GM23248 (cell line): Measurements from ENCODE around the gene DNASE1L1. TPM values are rescaled to one million over a fixed set of nuclear protein-coding genes. Genes with fewer than 3 reads are reported as not detected.

ENCODE experiments used
- DNase-seq: peaks from one replicate; pipeline ENCODE4 v3.0.0-alpha.2; 2015
- H2AFZ ChIP-seq: fragments of 200-600 bp; sonication (generic); 2 replicates; pipeline ENCODE4 v1.6.1; 2016; ENCODE audit warnings: antibody characterized with exemption
- H3F3A ChIP-seq: fragments of 200-600 bp; sonication (generic); 2 replicates; pipeline ENCODE4 v1.6.1; 2016; ENCODE audit warnings: mild to moderate bottlenecking, antibody characterized with exemption, mixed run types; ENCODE audit not compliant: insufficient read depth
- H3K27ac ChIP-seq: fragments of 200-600 bp; sonication (generic); 2 replicates; pipeline ENCODE4 v1.5.1; 2016; ENCODE audit warnings: mild to moderate bottlenecking
- H3K27me3 ChIP-seq: fragments of 200-600 bp; sonication (generic); replicated peaks from 2 replicates; pipeline ENCODE4 v1.6.1; 2016; ENCODE audit warnings: mild to moderate bottlenecking; ENCODE audit not compliant: insufficient read depth
- H3K36me3 ChIP-seq: fragments of 200-600 bp; sonication (generic); 2 replicates; pipeline ENCODE4 v1.6.1; 2016; ENCODE audit warnings: low read depth, mild to moderate bottlenecking
- H3K4me1 ChIP-seq: fragments of 200-600 bp; sonication (generic); 2 replicates; pipeline ENCODE4 v1.6.1; 2016; ENCODE audit warnings: mild to moderate bottlenecking; ENCODE audit not compliant: insufficient read depth
- H3K4me2 ChIP-seq: fragments of 200-600 bp; sonication (generic); one replicate; pipeline ENCODE4 v1.6.1; 2016; ENCODE audit warnings: mild to moderate bottlenecking; ENCODE audit not compliant: unreplicated experiment
- H3K4me3 ChIP-seq: fragments of 200-600 bp; sonication (generic); 2 replicates; pipeline ENCODE4 v1.5.1; 2016; ENCODE audit warnings: mild to moderate bottlenecking
- H3K79me2 ChIP-seq: fragments of 200-600 bp; sonication (generic); 2 replicates; pipeline ENCODE4 v1.6.1; 2016; ENCODE audit warnings: mild to moderate bottlenecking; ENCODE audit not compliant: insufficient read depth
- H3K9ac ChIP-seq: fragments of 200-600 bp; sonication (generic); 2 replicates; pipeline ENCODE4 v1.6.1; 2016; ENCODE audit warnings: mild to moderate bottlenecking
- H3K9me2 ChIP-seq: fragments of 200-600 bp; sonication (generic); 2 replicates; pipeline ENCODE4 v1.6.1; 2016; ENCODE audit warnings: mixed run types, mild to moderate bottlenecking, moderate library complexity; ENCODE audit not compliant: insufficient read depth
- H3K9me3 ChIP-seq: fragments of 200-600 bp; sonication (generic); one replicate; pipeline ENCODE4 v1.6.1; 2017; ENCODE audit warnings: low read depth
- H4K20me1 ChIP-seq: fragments of 200-600 bp; sonication (generic); 2 replicates; pipeline ENCODE4 v1.6.0; 2016; ENCODE audit not compliant: insufficient read depth
- EZH2 ChIP-seq: fragments of 200-600 bp; sonication (generic); IDR thresholded peaks from 2 replicates; pipeline ENCODE4 v1.6.1; 2018; ENCODE audit warnings: antibody characterized with exemption, mild to moderate bottlenecking; ENCODE audit not compliant: insufficient read depth, poor library complexity, severe bottlenecking
- EZH2phosphoT487 ChIP-seq: fragments of 200-600 bp; sonication (generic); IDR thresholded peaks from 2 replicates; pipeline ENCODE4 v1.6.1; 2018; ENCODE audit warnings: antibody characterized with exemption, moderate library complexity, mild to moderate bottlenecking, low read depth; ENCODE audit not compliant: insufficient read depth
- WGBS, 2 experiments: methylation state at CpG; one replicate each; pipeline ENCODE4 v1.1.6; 2015 to 2017; ENCODE audit warnings: low lambda C conversion rate in 2 of 2, low coverage in 1 of 2; ENCODE audit errors: missing lambda C conversion rate in 2 of 2; 5-methylcytosine and 5-hydroxymethylcytosine counted together
- in situ Hi-C: fragments of 300-500 bp; cut with MboI; formaldehyde crosslinking; loops from 2 replicates; pipeline ENCODE4 v1.15.0; 2020
- polyA plus RNA-seq: library from polyadenylated mRNA; unstranded; fragments of >200 nt; fragmentation: Nextera tagmentation; extraction: Ambion mirVana; gene quantifications from 2 replicates; pipeline ENCODE4 v1.2.1, GENCODE V29; 2016
- total RNA-seq: library from RNA; depleted of rRNA; stranded (reverse); fragments of >200 nt; shearing (Covaris generic); gene quantifications from 2 replicates; pipeline ENCODE4 v1.2.3, GENCODE V29; 2014

The DNASE1L1 gene
- total and polyA plus RNA-seq, 2 experiments from 2014 or later: 16.6 to 60.7 TPM

- H3K9ac ChIP-seq: peak overlapping the region; percentile 100
- H3F3A ChIP-seq: no peaks in the 10 kb centered on the region
- in situ Hi-C loops: no loop called here
- no peak for DNase-seq
- H3K9me3 ChIP-seq: no peaks in the 10 kb centered on the region
- no peaks in the 10 kb centered on the region for H3K36me3 ChIP-seq
- no peaks in the 10 kb centered on the region for H4K20me1 ChIP-seq
- no peak overlapping the region for H3K27ac ChIP-seq
- H3K4me1 ChIP-seq: 0 out of 2 replicates have a peak, but pooled peaks cover 7% of the 10 kb centered on the region
- peak overlapping the region; percentile 62 for H3K4me2 ChIP-seq
- H3K4me3 ChIP-seq: peak overlapping the region; percentile 85
- H3K9me2 ChIP-seq: no peaks in the 10 kb centered on the region
- no peaks in the 10 kb centered on the region for H3K27me3 ChIP-seq
- H3K79me2 ChIP-seq: peaks cover 24% of the 10 kb centered on the region
- TF ChIP-seq EZH2phosphoT487 (no peak), EZH2 (no peak)
- no peak overlapping the region for H2AFZ ChIP-seq
- WGBS, 2 experiments: 85 to 94% methylated on average over 5 to 7 of the region's 14 CpGs
These were observed 28.3 kb downstream of the DNASE1L1 start for GRCh38 chrX:154380787-154381186.

GRCh38 chrX:154380153-154380552 is 28.9 kb downstream of the DNASE1L1 start:
- Histone ChIP-seq H3K9me2 (no peaks in the 10 kb centered on the region), H3K9ac (peak overlapping the region; percentile 100), H3K36me3 (no peaks in the 10 kb centered on the region), H4K20me1 (no peaks in the 10 kb centered on the region), H3K27ac (peak overlapping the region; percentile 96), H3F3A (no peaks in the 10 kb centered on the region), H2AFZ (no peak overlapping the region), H3K27me3 (no peaks in the 10 kb centered on the region), H3K9me3 (no peaks in the 10 kb centered on the region), H3K79me2 (peaks cover 24% of the 10 kb centered on the region), H3K4me3 (peak overlapping the region; percentile 85), H3K4me1 (0 out of 2 replicates have a peak, but pooled peaks cover 7% of the 10 kb centered on the region), H3K4me2 (peak overlapping the region; percentile 62)
- no peak for TF ChIP-seq EZH2phosphoT487
- TF ChIP-seq EZH2: no peak
- DNase-seq: peak; percentile 55
- in situ Hi-C loops: no loop called here
- 10 to 12% methylated on average over 10 to 13 of the region's 13 CpGs for WGBS, 2 experiments

DNA sequence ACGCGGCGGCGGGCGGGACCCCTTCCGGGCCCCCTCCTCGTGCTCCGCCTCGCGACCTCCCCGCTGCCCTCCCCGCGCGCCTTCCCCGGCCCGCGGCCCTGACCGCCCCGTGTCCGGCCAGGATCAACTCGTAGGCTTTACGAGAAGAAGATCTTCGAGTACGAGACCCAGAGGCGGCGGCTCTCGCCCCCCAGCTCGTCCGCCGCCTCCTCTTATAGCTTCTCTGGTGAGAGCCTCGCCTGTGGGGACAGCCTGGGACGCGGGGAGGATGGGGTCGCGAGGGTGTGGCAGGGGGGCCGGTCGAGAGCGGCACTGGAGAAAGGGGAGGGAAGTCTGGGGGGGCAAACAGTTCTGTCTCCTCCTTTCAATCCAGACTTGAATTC is 29.5 kb downstream of the DNASE1L1 start:
- H2AFZ ChIP-seq: no peak overlapping the region

GRCh38 chrX:154378799-154379568 is 30.1 kb downstream of the DNASE1L1 start, which contains the start of gene EMD:
EMD (plus strand) TSS chrX:154379295; CDS start chrX:154379485, 190 bp downstream.
- 0 out of 2 replicates have a peak, but pooled peaks cover 7% of the 10 kb centered on the region for H3K4me1 ChIP-seq
- peak within 1 kb of the TSS; percentile 98 for H3K27ac ChIP-seq
- H3K9me3 ChIP-seq: no peaks in the 10 kb centered on the region
- no peak within 1 kb of the TSS; the same call in 1 of the 2 replicates for H2AFZ ChIP-seq
- in situ Hi-C loops: no loop called here
- no peaks in the 10 kb centered on the region for H3K36me3 ChIP-seq
- H4K20me1 ChIP-seq: no peaks in the 10 kb centered on the region
- TF ChIP-seq EZH2phosphoT487 (no peak), EZH2 (no peak)
- H3F3A ChIP-seq: no peaks in the 10 kb centered on the region
- no peaks in the 10 kb centered on the region for H3K27me3 ChIP-seq
- H3K9me2 ChIP-seq: no peaks in the 10 kb centered on the region
- WGBS, 2 experiments: 0 to 2% methylated on average over 4 to 50 of the region's 103 CpGs
- H3K4me2 ChIP-seq: peak within 1 kb of the TSS; percentile 62
- peaks cover 24% of the 10 kb centered on the region for H3K79me2 ChIP-seq
- H3K4me3 ChIP-seq: peak within 1 kb of the TSS; percentile 85
- H3K9ac ChIP-seq: peak within 1 kb of the TSS; percentile 100
- DNase-seq: peak; percentile 96

More for the DNA sequence above, 29.5 kb downstream of the DNASE1L1 start:
- peak overlapping the region; percentile 100 for H3K9ac ChIP-seq
- 0 out of 2 replicates have a peak, but pooled peaks cover 7% of the 10 kb centered on the region for H3K4me1 ChIP-seq
- peak overlapping the region; percentile 85 for H3K4me3 ChIP-seq
- H3K27me3 ChIP-seq: no peaks in the 10 kb centered on the region
- peak overlapping the region; percentile 96 for H3K27ac ChIP-seq
- H3F3A ChIP-seq: no peaks in the 10 kb centered on the region
- H3K79me2 ChIP-seq: peaks cover 24% of the 10 kb centered on the region
- no peaks in the 10 kb centered on the region for H3K9me2 ChIP-seq
- no peaks in the 10 kb centered on the region for H4K20me1 ChIP-seq
- DNase-seq: peak; percentile 28
- H3K9me3 ChIP-seq: no peaks in the 10 kb centered on the region
- no peak for TF ChIP-seq EZH2phosphoT487
- TF ChIP-seq EZH2: no peak
- in situ Hi-C loops: no loop called here
- peak overlapping the region; percentile 62 for H3K4me2 ChIP-seq
- no peaks in the 10 kb centered on the region for H3K36me3 ChIP-seq
- 1% methylated on average over 17 of the region's 38 CpGs; no CpG with 5 or more reads in 1 of the 2 experiments for WGBS, 2 experiments
